NCI-H446 treated with DMSO at 0.1 percent for 48 hours (cell line): ENCODE results near the gene PIGO.

Experiments
- DNase-seq: peaks from one replicate; lab custom pipeline; 2025; lab: John Stamatoyannopoulos, UW

Gene PIGO

DNA sequence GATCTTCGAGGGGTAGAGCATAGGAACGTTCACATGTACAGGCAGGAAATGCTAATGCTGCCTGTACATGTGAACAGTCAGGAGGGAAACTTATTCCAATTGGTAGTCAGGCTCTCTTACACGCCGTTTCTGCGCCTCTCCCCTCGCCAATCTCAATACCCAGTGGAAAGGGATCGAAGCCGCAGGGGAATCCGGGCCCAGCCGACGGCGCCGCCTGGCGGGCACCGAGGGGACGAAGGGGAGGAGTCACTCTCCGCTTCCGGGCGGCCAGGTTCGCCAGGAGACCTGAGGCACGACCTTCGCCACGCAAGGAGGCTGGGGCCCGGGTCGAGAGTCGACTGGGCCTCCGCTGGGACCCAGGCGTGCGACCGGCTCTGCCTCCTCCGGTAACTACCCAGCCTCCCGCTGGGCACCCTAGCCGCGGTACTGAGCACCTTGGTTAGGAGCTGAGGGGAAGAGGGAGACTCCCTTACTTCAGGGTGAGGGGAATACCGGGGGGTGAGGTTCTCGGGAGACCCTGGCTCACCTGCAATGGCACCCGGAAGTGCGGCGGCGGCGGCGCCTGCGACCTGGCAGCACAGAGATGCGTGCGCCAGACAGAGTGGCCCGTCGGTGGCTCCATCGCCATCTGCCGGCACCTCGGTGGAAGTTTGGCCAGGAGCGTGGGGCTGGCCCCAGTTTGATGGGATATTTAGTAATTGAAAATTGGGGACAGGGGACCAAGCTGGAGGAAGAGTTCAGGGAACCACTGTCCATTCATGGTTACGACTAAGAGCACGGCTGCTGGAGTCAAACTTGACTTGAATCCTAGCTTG lies at the start of gene PIGO:
PIGO (minus strand) TSS at position 557 of the 815 bp plus-strand sequence. CDS start 1,026 bp downstream, outside the sequence.
- peak; percentile 61 for DNase-seq

- no peak for DNase-seq
Measured at GRCh38 chr9:35142037-35142436, 45.6 kb upstream of the PIGO start.

DNA sequence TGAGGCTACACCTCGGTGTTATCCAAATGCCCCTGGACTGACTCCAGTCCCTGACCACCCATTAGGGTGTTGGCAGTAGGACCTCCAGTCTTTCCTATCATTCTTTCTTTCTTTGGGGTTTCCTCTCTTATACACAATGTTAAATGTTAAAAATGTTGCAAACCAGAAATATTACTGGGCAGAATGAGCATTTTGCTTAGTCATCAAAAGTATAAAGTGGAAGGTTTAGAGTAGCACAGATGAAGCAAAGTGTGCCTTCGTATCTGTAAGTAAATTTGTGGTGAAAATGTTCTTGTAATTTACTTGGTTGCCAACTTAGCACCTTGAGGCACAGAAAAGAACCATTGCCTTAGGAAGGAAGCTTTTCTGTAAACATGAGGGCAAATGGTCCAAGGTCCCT lies 43.7 kb upstream of the PIGO start:
- DNase-seq, result no peak

DNA sequence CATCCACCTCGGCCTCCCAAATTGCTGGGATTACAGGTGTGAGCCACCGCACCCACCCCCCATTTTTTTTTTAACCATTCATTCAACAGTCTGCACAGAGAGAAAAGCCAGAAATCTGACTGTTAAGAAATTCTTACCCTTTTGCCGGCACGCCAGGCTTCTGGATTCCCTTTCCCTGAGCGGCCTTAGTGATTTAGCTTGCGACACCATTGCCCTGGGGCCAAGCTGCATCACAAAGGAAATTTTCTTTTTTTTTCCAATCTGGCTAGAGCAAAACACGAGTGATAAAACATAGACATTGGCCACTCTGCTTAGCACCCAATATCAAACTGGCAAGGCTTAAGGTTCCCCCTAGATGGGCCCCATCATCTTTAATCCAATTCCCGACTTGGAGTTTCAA lies 40.5 kb upstream of the PIGO start:
- no peak for DNase-seq

DNA sequence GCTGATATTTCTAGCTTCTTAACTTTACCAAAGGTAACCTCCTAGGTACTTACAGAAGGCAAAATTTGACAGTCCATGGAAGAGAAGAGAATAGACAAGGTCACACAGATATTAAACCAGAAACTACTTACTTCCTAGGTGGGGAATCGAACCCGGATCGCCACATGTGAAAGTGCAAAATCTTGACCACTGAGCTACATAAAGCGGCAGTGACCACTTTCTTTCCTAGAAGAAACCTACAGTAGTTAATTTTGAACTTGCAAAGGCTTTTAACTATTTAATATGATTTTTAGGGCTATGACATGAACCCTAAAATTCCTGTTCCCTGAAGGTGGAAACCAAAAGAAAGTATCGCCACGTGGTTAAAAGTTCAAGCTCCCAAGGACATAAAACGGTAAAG lies 39.6 kb upstream of the PIGO start:
- no peak for DNase-seq

DNA sequence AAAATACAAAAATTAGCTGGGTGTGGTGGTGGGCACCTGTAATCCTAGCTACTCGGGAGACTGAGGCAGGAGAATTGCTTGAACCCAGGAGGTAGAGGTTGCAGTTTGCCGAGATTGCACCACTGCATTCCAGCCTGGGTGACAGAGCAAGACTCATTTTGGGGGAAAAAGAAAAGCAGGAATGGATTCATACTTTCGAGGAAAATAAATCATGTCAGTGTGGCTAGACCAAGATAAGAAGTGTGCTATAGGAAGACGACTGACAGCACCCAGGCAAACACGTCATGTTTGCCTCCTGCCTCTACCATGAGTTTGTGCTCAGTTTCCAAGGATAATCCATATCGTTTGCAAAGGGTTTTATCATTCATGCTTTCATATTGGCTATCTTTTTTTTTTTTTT lies 38.5 kb upstream of the PIGO start:
- DNase-seq, result no peak

- DNase-seq, result peak; percentile 80
Measured at GRCh38 chr9:35116898-35117551, 20.6 kb upstream of the PIGO start.

- no peak for DNase-seq
Measured at GRCh38 chr9:35116539-35116897, 20.1 kb upstream of the PIGO start.

DNA sequence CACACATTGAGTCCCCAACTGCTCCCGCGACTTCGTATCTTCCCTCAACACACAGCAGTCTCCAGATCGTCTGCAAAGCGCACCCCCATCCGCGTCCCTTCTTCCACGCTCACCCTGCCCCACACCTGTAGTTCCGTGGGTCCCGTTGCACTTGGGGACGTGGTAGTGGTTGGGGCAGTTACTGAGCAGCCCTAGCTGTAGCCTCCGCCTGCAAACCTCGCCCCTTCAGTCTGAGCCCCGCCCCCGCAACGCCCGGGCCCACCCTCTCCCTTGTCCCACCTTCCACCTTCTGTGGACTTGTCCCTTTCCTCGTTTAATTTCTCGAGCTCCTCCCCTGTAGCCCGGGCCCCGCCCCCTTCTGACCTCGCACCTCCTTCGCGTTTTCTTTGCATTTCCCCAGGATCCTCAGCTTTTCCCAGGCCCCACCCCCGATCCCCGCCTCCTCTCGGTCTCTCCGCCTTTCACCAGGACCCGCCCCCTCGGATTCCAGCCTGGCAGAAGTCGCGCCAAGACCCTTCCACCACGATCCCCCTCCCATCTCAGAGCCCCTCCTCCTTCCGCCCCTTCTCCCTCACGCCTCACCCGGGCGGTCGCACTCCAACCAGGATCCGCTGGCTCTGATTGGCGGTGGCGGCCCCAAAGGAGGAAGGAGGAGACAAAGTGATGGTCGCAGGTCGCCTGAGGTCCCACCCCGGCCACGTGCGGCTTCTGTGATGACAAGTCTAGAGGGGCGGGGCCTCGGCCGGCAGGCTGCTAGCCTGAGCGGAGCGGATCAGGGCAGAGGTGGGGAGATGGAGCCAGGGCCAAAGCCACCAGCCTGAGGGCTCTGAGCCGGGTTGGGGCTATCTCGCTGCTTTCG lies 19.5 kb upstream of the PIGO start, which contains the start of gene ATOSB:
ATOSB (minus strand) TSS at position 183 of the 859 bp plus-strand sequence. CDS start 7,588 bp downstream, outside the sequence.
- DNase-seq, result peak; percentile 98

DNA sequence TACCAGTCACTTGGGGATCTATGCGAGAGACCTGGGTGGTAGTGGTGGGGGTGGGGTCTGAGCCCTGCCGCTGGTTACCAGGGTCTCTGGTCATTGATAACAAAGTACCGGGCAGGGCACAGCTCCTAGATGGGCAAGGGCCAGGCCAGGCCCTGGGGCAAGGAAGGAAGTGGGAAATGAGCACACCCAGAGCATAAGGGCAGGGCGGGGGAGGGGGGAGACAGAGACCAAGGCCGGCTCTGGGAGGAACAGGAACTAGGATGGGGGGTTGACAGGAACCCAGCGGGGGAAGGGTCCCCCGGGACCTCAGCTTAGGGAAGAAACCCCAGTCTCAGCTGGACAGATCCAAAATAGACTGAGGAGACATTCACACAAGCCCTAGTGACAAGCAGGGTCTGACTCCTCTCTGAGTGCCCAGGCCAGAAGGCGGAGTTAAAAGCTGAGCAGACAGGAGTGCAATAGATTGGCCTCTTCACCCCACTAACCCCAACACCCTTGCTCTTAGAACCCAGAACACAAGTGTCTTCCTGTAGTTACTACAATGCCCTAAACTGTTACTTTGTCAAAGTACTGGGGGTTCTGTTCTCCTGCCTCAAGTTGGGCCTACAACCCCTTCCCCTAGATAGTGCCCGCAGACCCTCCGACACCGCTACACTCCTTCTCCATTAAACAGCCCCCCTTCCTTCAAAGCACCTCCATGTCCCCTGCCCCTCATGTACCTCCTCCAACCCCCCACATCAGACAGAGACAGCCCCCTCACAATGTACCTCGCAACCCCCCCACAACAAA lies 18.6 kb upstream of the PIGO start:
- DNase-seq, result no peak

GRCh38 chr9:35114113-35114839 lies 17.9 kb upstream of the PIGO start:
- DNase-seq, result peak; percentile 69

GRCh38 chr9:35112257-35113020 lies 16.0 kb upstream of the PIGO start:
- no peak for DNase-seq

GRCh38 chr9:35111001-35111933 lies 14.9 kb upstream of the PIGO start:
- DNase-seq, result peak; percentile 97

GRCh38 chr9:35110327-35110761 lies 14.0 kb upstream of the PIGO start:
- peak; percentile 5 for DNase-seq

DNA sequence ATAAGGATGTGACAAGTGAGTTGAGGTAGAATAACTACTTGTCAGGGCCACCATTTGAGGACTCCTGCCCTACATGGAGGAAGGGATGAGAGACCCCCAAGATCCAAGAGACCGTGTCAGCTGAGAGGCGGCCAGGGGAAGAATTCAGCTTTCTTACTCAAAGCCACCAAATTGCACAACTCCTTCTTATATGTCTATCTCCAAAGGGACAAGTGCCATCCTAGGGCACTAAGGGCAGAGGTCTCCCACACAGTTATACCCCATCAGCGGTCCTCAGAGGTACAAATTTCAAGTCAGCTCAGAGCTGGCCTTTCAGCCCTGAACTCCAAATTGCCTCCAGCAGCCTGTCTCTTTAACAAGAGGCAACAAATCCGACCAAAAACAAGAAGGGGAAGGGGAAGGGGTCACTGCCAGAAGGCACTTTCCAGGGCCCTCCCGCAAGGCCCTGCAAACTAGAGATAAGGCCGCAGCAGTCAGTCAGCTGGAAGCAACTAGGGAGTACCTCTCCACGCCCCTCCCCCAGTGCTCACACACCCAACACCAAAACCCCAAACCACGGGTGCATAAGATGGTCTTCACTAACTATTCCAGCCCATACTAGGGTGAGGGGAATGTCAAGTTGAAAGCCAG lies 12.7 kb upstream of the PIGO start:
- no peak for DNase-seq

DNA sequence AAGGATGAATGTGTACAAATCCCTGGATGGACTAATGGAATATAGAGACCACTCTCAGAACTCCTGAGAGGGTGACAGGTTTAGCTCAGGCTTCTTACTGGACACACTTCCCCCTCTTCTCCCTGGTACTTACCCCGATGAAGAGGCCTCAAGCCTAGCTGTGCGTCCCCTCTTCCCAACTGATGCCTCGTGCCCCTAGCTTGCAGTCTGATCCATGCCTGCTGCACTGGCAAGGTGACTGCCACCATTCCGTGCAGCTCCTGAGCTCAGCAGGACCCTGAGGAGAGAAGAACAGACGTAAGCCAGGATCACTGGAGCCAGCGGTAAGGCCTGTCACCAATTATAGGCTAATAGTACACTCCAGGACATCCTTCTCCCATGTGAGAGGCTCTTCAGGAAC lies 12.1 kb upstream of the PIGO start:
- no peak for DNase-seq

DNA sequence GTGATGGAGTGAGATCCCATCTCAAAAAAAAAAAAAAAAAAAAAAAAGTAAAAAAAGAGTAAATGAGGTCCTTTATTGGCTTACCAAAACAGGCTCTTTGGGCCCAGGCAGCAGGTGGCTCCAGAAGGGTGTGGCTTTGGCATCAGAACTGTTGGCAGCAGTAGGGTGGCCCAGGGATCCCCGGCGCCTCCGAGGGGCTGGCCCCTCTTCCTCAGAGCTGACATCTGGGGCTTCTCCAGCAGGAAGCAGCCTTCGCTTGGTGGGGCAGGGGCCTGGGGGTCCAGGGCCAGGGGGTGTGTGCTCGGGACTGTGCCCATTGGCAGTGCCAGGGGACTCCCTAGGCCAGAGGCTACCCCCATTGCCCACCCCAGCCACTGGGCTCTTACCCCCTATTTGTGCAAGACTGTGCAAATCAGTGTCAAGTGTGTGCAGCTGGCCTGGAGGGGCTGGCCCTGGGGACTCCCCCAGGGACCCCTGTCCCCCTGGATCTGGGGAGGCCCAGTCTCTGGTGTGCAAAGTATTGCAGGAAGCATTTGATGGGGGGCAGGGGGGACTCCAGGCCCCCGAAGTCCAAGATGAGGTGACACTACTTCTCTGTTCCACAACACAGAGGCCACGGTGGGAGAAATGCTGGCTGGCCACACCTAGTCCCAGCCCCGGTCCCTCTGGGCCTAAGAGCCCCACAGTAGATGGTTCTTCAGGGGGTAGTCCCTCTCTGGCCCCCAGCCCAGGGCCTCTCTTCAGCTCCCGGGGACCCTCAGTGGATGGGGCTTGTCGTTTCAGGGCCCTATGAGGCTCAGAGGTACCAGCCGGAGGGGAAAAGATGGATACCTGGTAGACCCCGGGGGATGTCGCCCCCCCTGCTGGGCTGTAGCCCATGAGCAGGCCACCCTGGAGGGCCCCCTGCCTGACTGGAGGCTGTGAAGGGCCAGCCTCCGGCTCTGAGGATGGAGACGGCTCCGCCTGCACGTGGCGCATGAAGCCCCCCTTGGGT lies 11.2 kb upstream of the PIGO start:
- no peak for DNase-seq
